Smooth muscle cell (in vitro differentiated cells): ENCODE results near the gene TBL1XR1. TPM values are rescaled to one million over a fixed set of nuclear protein-coding genes. Genes with fewer than 3 reads are reported as not detected.
A peak's percentile ranks its signal among the peaks of the same experiment; 100 is the strongest.

Experiments used
- DNase-seq: peaks from one replicate; lab custom pipeline; 2025; ENCODE audit not compliant: unreplicated experiment; lab: John Stamatoyannopoulos, UW
- H2AFZ ChIP-seq: fragments of 200-600 bp; sonication (generic); 2 replicates; pipeline ENCODE4 v1.6.0; 2016; ENCODE audit warnings: antibody characterized with exemption, low read depth, mild to moderate bottlenecking
- H3F3A ChIP-seq: fragments of 200-600 bp; sonication (generic); 2 replicates; pipeline ENCODE4 v1.6.0; 2017; ENCODE audit warnings: antibody characterized with exemption, low read depth
- H3K27ac ChIP-seq: fragments of 200-600 bp; sonication (generic); 2 replicates; pipeline ENCODE4 v1.5.1; 2016; ENCODE audit warnings: low read depth, mild to moderate bottlenecking
- H3K27me3 ChIP-seq: fragments of 200-600 bp; sonication (generic); 2 replicates; pipeline ENCODE4 v1.6.1; 2016; ENCODE audit warnings: low read depth, mild to moderate bottlenecking
- H3K36me3 ChIP-seq: fragments of 200-600 bp; sonication (generic); 2 replicates; pipeline ENCODE4 v1.5.1; 2016; ENCODE audit warnings: low read depth
- H3K4me1 ChIP-seq: fragments of 200-600 bp; sonication (generic); 2 replicates; pipeline ENCODE4 v1.5.1; 2016; ENCODE audit warnings: low read depth
- H3K4me2 ChIP-seq: fragments of 200-600 bp; sonication (generic); 2 replicates; pipeline ENCODE4 v1.6.0; 2016; ENCODE audit warnings: mild to moderate bottlenecking
- H3K4me3 ChIP-seq: fragments of 200-600 bp; sonication (generic); 2 replicates; pipeline ENCODE4 v1.5.1; 2016; ENCODE audit warnings: mild to moderate bottlenecking
- H3K79me2 ChIP-seq: fragments of 200-600 bp; sonication (generic); 2 replicates; pipeline ENCODE4 v1.6.0; 2016; ENCODE audit warnings: low read depth, mild to moderate bottlenecking
- H3K9ac ChIP-seq: fragments of 200-600 bp; sonication (generic); 2 replicates; pipeline ENCODE4 v1.6.0; 2016; ENCODE audit warnings: low read depth
- H3K9me3 ChIP-seq: fragments of 200-600 bp; sonication (generic); replicated peaks from 2 replicates; pipeline ENCODE4 v1.5.1; 2016; ENCODE audit warnings: low read depth
- H4K20me1 ChIP-seq: fragments of 200-600 bp; sonication (generic); 2 replicates; pipeline ENCODE4 v1.6.0; 2016; ENCODE audit warnings: low read depth
- CTCF ChIP-seq: fragments of 200-600 bp; sonication (generic); IDR thresholded peaks from 2 replicates; pipeline ENCODE4 v1.5.1; 2017; ENCODE audit warnings: borderline replicate concordance, mild to moderate bottlenecking, antibody characterized with exemption; ENCODE audit not compliant: insufficient read depth, poor library complexity, severe bottlenecking
- WGBS: methylation state at CpG from one replicate; pipeline ENCODE4 v1.1.7; 2016; ENCODE audit warnings: low lambda C conversion rate; 5-methylcytosine and 5-hydroxymethylcytosine counted together
- polyA plus RNA-seq: library from polyadenylated mRNA; unstranded; fragments of >200 nt; fragmentation: Nextera tagmentation; extraction: Ambion mirVana; gene quantifications from 2 replicates; pipeline ENCODE4 v1.2.1, GENCODE V29; 2016
- total RNA-seq: library from RNA; depleted of rRNA; stranded (reverse); fragments of >200 nt; gene quantifications from 2 replicates; pipeline ENCODE4 v1.2.3, GENCODE V29; 2014

Gene TBL1XR1
- total and polyA plus RNA-seq, 2 experiments from 2014 or later, result 19.9 to 115 TPM

GRCh38 chr3:177154733-177155132 is 42.5 kb downstream of the TBL1XR1 start:
- Histone ChIP-seq H3K4me2 (no peak overlapping the region), H2AFZ (no peak overlapping the region), H3K27ac (no peak overlapping the region), H3F3A (no peaks in the 10 kb centered on the region), H3K9me3 (no peaks in the 10 kb centered on the region), H3K36me3 (no peaks in the 10 kb centered on the region), H3K4me3 (no peak overlapping the region), H3K27me3 (no peaks in the 10 kb centered on the region), H3K4me1 (peaks cover 16% of the 10 kb centered on the region), H3K79me2 (peaks cover 97% of the 10 kb centered on the region), H3K9ac (no peak overlapping the region), H4K20me1 (peaks cover 98% of the 10 kb centered on the region)
- WGBS, result 88% methylated on average over 3 of the region's 3 CpGs
- TF ChIP-seq CTCF, result no peak
- no peak for DNase-seq

GRCh38 chr3:177150970-177151627 is 46.2 kb downstream of the TBL1XR1 start:
- Histone ChIP-seq H3K4me2 (peak overlapping the region; percentile 56), H3K9ac (no peak overlapping the region), H3K27ac (peak overlapping the region; percentile 62), H3K9me3 (no peaks in the 10 kb centered on the region), H2AFZ (no peak overlapping the region), H3K79me2 (peaks cover 97% of the 10 kb centered on the region), H3K36me3 (no peaks in the 10 kb centered on the region), H3K27me3 (no peaks in the 10 kb centered on the region), H3K4me1 (peaks cover 23% of the 10 kb centered on the region), H3F3A (no peaks in the 10 kb centered on the region), H4K20me1 (peaks cover 100% of the 10 kb centered on the region), H3K4me3 (no peak overlapping the region)
- TF ChIP-seq CTCF, result no peak
- WGBS, result 79% methylated on average over 7 of the region's 7 CpGs
- DNase-seq, result no peak

- Histone ChIP-seq H3K9ac (no peak overlapping the region), H3K36me3 (no peaks in the 10 kb centered on the region), H3F3A (no peaks in the 10 kb centered on the region), H3K9me3 (no peaks in the 10 kb centered on the region), H3K4me3 (no peak overlapping the region), H4K20me1 (peaks cover 100% of the 10 kb centered on the region), H3K4me2 (peak overlapping the region; percentile 56), H3K27ac (peak overlapping the region; percentile 62), H3K79me2 (peaks cover 97% of the 10 kb centered on the region), H3K27me3 (no peaks in the 10 kb centered on the region), H2AFZ (no peak overlapping the region), H3K4me1 (peaks cover 29% of the 10 kb centered on the region)
- WGBS, result 66% methylated on average over 3 of the region's 3 CpGs
- no peak for TF ChIP-seq CTCF
- DNase-seq, result no peak
These were observed 46.9 kb downstream of the TBL1XR1 start for GRCh38 chr3:177150218-177150916.

GRCh38 chr3:177149106-177149505 is 48.2 kb downstream of the TBL1XR1 start:
- Histone ChIP-seq H3K27me3 (no peaks in the 10 kb centered on the region), H3K27ac (peak overlapping the region; percentile 62), H3K9ac (no peak overlapping the region), H4K20me1 (peaks cover 100% of the 10 kb centered on the region), H3F3A (peaks cover 4% of the 10 kb centered on the region), H2AFZ (no peak overlapping the region), H3K36me3 (no peaks in the 10 kb centered on the region), H3K4me2 (peak overlapping the region; percentile 56), H3K79me2 (peaks cover 97% of the 10 kb centered on the region), H3K4me3 (no peak overlapping the region), H3K4me1 (peaks cover 36% of the 10 kb centered on the region), H3K9me3 (no peaks in the 10 kb centered on the region)
- DNase-seq, result no peak
- WGBS, result 98% methylated on average over 3 of the region's 3 CpGs
- no peak for TF ChIP-seq CTCF
